Fibroblast of lung (primary cell): ENCODE measurements around the gene SLC25A27. TPM values are rescaled to one million over a fixed set of nuclear protein-coding genes. Genes with fewer than 3 reads are reported as not detected.

Source experiments
- DNase-seq, 2 donors: peaks; one replicate each; pipeline versions ENCODE4 v3.0.0 to v3.0.0-alpha.2; 2010; ENCODE audit warnings: low read depth in 2 of 2
- H2AFZ ChIP-seq: 2 replicates; pipeline ENCODE4 v1.5.1; 2012; ENCODE audit warnings: low read length, control low read depth, inconsistent platforms
- H3K27ac ChIP-seq: 2 replicates; pipeline ENCODE4 v1.5.1; 2011; ENCODE audit warnings: low read length, control low read depth; ENCODE audit not compliant: insufficient read depth
- H3K27me3 ChIP-seq: 2 replicates; pipeline ENCODE4 v1.5.1; 2011; ENCODE audit warnings: mild to moderate bottlenecking, low read length; ENCODE audit not compliant: control insufficient read depth, insufficient read depth
- H3K36me3 ChIP-seq: 2 replicates; pipeline ENCODE4 v1.5.1; 2011; ENCODE audit warnings: low read length; ENCODE audit not compliant: control insufficient read depth, insufficient read depth
- H3K4me1 ChIP-seq: 2 replicates; pipeline ENCODE4 v1.5.1; 2011; ENCODE audit warnings: low read length; ENCODE audit not compliant: control insufficient read depth, insufficient read depth; ENCODE audit errors: extremely low read depth
- H3K4me2 ChIP-seq: 2 replicates; pipeline ENCODE4 v1.5.1; 2011; ENCODE audit warnings: low read length, control low read depth; ENCODE audit not compliant: insufficient read depth; ENCODE audit errors: extremely low read depth
- H3K4me3 ChIP-seq, 4 experiments: fragments of 200-600 bp in 1 of 4; sonication (generic) in 1 of 4; replicated peaks in 1 of 4; 2 replicates each; pipeline ENCODE4 v1.5.1; 2011 to 2016; ENCODE audit warnings: low read length in 4 of 4, low read depth in 3 of 4, mild to moderate bottlenecking in 3 of 4, control low read depth in 2 of 4, inconsistent platforms in 1 of 4, mixed read lengths in 1 of 4; ENCODE audit not compliant: insufficient read depth in 1 of 4; ENCODE audit errors: control extremely low read depth in 1 of 4
- H3K79me2 ChIP-seq: 2 replicates; pipeline ENCODE4 v1.5.1; 2012; ENCODE audit warnings: mild to moderate bottlenecking, low read length, inconsistent platforms; ENCODE audit not compliant: control insufficient read depth, insufficient read depth
- H3K9ac ChIP-seq: 2 replicates; pipeline ENCODE4 v1.5.1; 2011; ENCODE audit warnings: mild to moderate bottlenecking, low read length, control low read depth; ENCODE audit not compliant: insufficient read depth
- H3K9me3 ChIP-seq: 2 replicates; pipeline ENCODE4 v1.5.1; 2012; ENCODE audit warnings: low read depth, low read length; ENCODE audit not compliant: control insufficient read depth, insufficient read depth
- H4K20me1 ChIP-seq: 2 replicates; pipeline ENCODE4 v1.5.1; 2011; ENCODE audit warnings: low read length; ENCODE audit not compliant: control insufficient read depth, insufficient read depth; ENCODE audit errors: extremely low read depth
- CTCF ChIP-seq, 2 donors: IDR thresholded peaks in 1 of 2; conservative IDR thresholded peaks in 1 of 2; 1 replicate in 1 of 2; 2 replicates in 1 of 2; pipeline ENCODE4 v1.5.1; 2011 to 2012; ENCODE audit warnings: low read length in 2 of 2, control low read depth in 1 of 2, inconsistent platforms in 1 of 2, low read depth in 1 of 2, mild to moderate bottlenecking in 1 of 2
- EZH2 ChIP-seq: IDR thresholded peaks from 2 replicates; pipeline ENCODE4 v1.5.1; 2012; ENCODE audit warnings: low read length, control low read depth, mild to moderate bottlenecking; ENCODE audit errors: missing control alignments
- polyA plus RNA-seq, 2 donors: library from polyadenylated mRNA; depleted of rRNA in 1 of 2; stranded (reverse) in 1 of 2; unstranded in 1 of 2; fragments of >200 nt; gene quantifications; 2 replicates each; pipeline ENCODE4 v1.2.1, GENCODE V29; 2011 to 2012; ENCODE audit warnings: missing spikeins in 1 of 2
- total RNA-seq: library from RNA; depleted of rRNA; stranded (reverse); fragments of >200 nt; gene quantifications from 2 replicates; pipeline ENCODE4 v1.2.1, GENCODE V29; 2014

The SLC25A27 gene
- total and polyA plus RNA-seq, 2 donors (not counting 1 experiment from before 2014, with no cell fraction given), result 5.2 to 18.7 TPM

- no peak overlapping the region for H3K4me3 ChIP-seq
Measured at GRCh38 chr6:46651006-46651405, 1.8 kb upstream of the SLC25A27 start.

GRCh38 chr6:46651816-46652215 is 959 bp upstream of the SLC25A27 start:
- Histone ChIP-seq H3K79me2 (no peaks in the 10 kb centered on the region), H3K4me3 (peak overlapping the region; percentile 87 to 96 (median 90)), H3K27ac (no peak overlapping the region), H3K9ac (no peak overlapping the region), H3K4me2 (peak overlapping the region; percentile 98), H3K27me3 (no peaks in the 10 kb centered on the region), H2AFZ (no peak overlapping the region), H3K9me3 (no peaks in the 10 kb centered on the region), H3K36me3 (no peaks in the 10 kb centered on the region), H4K20me1 (no peaks in the 10 kb centered on the region), H3K4me1 (no peaks in the 10 kb centered on the region)
- TF ChIP-seq CTCF (conservative IDR thresholded peaks at IDR 0.05 in 1 of 2, IDR thresholded peaks at IDR 0.05 in 1 of 2; ENCODE audit: low read depth in 1 of 2, low read length in 2 of 2) (no peak), EZH2 (no peak)
- no peak for DNase-seq

More at GRCh38 chr6:46651006-46651405, 1.8 kb upstream of the SLC25A27 start:
- H3K4me1 ChIP-seq, result no peaks in the 10 kb centered on the region
- TF ChIP-seq EZH2 (no peak), CTCF (conservative IDR thresholded peaks at IDR 0.05 in 1 of 2, IDR thresholded peaks at IDR 0.05 in 1 of 2; ENCODE audit: low read depth in 1 of 2, low read length in 2 of 2) (no peak)
- DNase-seq, result peak in 1 of 2 donors; percentile 83
- H3K36me3 ChIP-seq, result no peaks in the 10 kb centered on the region
- no peaks in the 10 kb centered on the region for H3K27me3 ChIP-seq
- no peak overlapping the region for H2AFZ ChIP-seq
- H3K27ac ChIP-seq, result no peak overlapping the region
- no peak overlapping the region for H3K9ac ChIP-seq
- no peak overlapping the region for H3K4me2 ChIP-seq
- H4K20me1 ChIP-seq, result no peaks in the 10 kb centered on the region
- H3K9me3 ChIP-seq, result no peaks in the 10 kb centered on the region
- no peaks in the 10 kb centered on the region for H3K79me2 ChIP-seq

GRCh38 chr6:46652232-46652602 is 558 bp upstream of the SLC25A27 start:
- Histone ChIP-seq H3K27me3 (no peaks in the 10 kb centered on the region), H3K9ac (no peak overlapping the region), H3K4me1 (no peaks in the 10 kb centered on the region), H4K20me1 (no peaks in the 10 kb centered on the region), H3K4me2 (peak overlapping the region; percentile 98), H3K79me2 (no peaks in the 10 kb centered on the region), H2AFZ (peak overlapping the region; percentile 97), H3K27ac (no peak overlapping the region), H3K9me3 (no peaks in the 10 kb centered on the region), H3K4me3 (peak overlapping the region; percentile 87 to 96 (median 90)), H3K36me3 (no peaks in the 10 kb centered on the region)
- no peak for DNase-seq
- TF ChIP-seq EZH2 (no peak), CTCF (conservative IDR thresholded peaks at IDR 0.05 in 1 of 2, IDR thresholded peaks at IDR 0.05 in 1 of 2; ENCODE audit: low read depth in 1 of 2, low read length in 2 of 2) (no peak)
